Fibroblast of the aortic adventitia (primary cell): Measurements from ENCODE around the gene GRB2. TPM values are rescaled to one million over a fixed set of nuclear protein-coding genes. Genes with fewer than 3 reads are reported as not detected.
"Not testable (repeated sequence)": the region's sequence is repeated elsewhere in the genome, so short reads cannot be mapped to it uniquely, and the experiment has no call there.

Source experiments
- DNase-seq: peaks from one replicate; pipeline ENCODE4 v3.0.0-alpha.2; 2010; ENCODE audit warnings: low read depth
- H3K4me3 ChIP-seq: 2 replicates; pipeline ENCODE4 v1.5.1; 2011; ENCODE audit warnings: low read depth, mild to moderate bottlenecking, control low read depth, low read length, moderate library complexity
- total RNA-seq: library from RNA; depleted of rRNA; stranded (reverse); fragments of >200 nt; gene quantifications from 2 replicates; pipeline ENCODE4 v1.2.3, GENCODE V29; 2012; ENCODE audit warnings: low replicate concordance
- TF ChIP-seq, protein P1 (sequence below): IDR thresholded peaks from 2 replicates; pipeline ENCODE4 v1.5.1; 2011; ENCODE audit warnings: mild to moderate bottlenecking, low read length, control low read depth, inconsistent platforms; ENCODE audit not compliant: insufficient read depth

Gene GRB2
- total RNA-seq, 1 donor: 57.6 TPM

DNA sequence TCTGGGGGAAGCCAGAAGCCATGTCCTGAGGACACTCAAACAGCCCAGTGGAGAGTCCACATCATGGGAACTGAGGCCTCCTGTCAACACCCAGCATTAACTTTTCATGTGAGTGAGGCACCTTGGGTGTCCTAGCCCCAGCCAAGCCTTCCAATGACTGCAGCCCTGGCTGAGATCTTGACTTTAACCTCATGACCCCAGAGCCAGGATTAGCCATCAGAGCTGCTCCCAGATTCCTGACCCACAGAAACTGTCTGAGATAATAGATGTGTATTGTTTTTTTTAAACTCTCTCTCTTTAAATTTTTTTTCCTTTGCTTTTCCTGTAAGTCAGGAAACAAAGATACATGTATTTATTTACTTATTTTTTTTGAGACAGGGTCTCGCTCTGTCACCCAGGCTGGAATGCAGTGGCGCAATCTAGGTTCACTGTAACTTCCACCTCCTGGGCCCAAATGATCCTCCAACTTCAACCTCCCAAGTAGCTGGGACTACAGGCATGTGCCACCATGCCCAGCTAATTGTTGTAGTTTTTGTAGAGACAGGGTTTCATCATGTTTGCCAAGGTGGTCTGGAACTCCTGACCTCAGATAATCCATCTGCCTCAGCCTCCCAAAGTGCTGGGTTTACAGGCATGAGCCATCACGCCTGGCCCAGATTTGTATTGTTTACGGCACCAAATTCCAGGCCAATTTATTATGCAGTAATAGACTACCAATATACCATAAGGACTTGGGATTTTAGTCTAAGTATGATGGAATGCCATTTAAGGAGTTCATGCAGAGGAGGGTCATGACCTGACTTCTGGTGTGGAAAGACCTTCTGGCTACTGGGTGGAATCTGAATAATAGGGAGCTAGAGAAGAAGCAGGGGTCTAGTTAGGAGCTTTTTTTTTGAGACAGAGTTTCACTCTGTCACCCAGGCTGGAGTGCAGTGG lies 37.0 kb upstream of the GRB2 start:
- TF ChIP-seq, protein P1, sequence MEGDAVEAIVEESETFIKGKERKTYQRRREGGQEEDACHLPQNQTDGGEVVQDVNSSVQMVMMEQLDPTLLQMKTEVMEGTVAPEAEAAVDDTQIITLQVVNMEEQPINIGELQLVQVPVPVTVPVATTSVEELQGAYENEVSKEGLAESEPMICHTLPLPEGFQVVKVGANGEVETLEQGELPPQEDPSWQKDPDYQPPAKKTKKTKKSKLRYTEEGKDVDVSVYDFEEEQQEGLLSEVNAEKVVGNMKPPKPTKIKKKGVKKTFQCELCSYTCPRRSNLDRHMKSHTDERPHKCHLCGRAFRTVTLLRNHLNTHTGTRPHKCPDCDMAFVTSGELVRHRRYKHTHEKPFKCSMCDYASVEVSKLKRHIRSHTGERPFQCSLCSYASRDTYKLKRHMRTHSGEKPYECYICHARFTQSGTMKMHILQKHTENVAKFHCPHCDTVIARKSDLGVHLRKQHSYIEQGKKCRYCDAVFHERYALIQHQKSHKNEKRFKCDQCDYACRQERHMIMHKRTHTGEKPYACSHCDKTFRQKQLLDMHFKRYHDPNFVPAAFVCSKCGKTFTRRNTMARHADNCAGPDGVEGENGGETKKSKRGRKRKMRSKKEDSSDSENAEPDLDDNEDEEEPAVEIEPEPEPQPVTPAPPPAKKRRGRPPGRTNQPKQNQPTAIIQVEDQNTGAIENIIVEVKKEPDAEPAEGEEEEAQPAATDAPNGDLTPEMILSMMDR: no peak
- no peak for DNase-seq
- no peak overlapping the region for H3K4me3 ChIP-seq

DNA sequence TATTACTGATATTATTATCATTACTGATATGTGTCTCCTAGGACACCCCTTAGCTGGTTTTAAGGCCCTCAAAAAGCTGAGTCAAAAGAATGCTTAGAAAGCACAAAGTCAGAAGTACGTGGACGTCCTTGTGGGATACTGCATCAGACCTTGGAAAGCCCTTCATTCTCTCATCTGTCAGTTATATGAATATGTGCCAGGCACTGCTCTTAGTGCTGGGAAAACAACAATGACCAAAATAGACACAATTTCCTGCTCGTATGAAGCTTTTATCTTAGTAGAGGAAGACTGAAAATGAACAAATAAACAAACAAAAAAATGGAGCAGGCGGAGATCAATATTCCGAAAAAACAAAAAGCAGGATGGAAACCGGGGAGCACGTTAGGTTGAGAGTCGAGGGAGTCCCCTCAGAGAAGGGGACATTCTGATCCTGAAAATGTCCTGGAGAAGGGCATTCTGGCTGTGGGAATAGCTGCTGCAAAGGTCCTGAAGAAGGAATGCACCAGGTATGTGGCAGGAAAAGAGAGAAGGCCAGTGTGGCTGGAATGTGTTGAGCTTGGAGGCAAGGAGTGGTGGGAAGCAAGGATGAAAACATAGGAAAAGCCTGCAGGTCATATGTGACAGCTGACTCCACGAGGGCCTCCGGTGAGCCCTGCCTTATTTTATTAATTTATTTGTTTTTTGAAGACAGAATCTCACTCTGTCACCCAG lies 35.4 kb upstream of the GRB2 start:
- peak; percentile 36 for DNase-seq
- H3K4me3 ChIP-seq: no peak overlapping the region
- TF ChIP-seq, protein P1: no peak

DNA sequence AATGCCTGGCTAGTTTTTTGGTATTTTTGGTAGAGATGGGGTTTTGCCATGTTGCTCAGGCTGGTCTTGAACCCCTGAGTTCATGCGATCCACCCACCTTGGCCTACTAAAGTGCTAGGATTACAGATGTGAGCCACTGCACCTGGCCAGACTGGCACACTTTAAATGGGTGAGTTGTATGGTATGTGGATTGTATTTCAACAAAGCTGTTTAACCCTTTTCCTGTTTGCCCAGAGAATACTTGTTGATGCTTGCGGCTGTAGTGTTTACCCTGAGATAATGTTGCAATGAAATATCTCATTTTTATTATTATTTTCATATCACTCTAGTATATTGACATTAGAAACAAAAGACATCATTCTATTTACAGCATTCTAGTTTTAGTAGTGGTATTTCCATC lies 33.8 kb upstream of the GRB2 start:
- TF ChIP-seq, protein P1: no peak
- no peak for DNase-seq

DNA sequence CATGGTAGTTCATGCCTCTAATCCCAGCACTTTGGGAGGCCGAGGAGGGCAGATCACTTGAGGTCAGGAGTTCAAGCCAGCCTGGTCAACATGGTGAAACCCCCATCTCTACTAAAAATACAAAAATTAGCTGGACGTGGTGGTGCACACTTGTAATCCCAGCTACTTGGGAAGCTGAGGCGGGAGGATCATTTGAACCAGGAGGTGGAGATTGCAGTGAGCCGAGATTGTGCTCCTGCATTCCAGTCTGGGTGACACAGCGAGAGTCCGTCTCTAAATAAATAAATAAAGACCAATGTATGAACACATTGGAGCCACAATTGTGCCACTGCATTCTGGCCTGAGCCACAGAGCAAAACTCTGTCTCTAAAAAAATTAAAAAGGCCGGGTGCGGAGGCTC lies 31.9 kb upstream of the GRB2 start:
- not testable (repeated sequence) for DNase-seq, H3K4me3 ChIP-seq

More for the DNA sequence above, 33.8 kb upstream of the GRB2 start:
- H3K4me3 ChIP-seq: no peak overlapping the region

DNA sequence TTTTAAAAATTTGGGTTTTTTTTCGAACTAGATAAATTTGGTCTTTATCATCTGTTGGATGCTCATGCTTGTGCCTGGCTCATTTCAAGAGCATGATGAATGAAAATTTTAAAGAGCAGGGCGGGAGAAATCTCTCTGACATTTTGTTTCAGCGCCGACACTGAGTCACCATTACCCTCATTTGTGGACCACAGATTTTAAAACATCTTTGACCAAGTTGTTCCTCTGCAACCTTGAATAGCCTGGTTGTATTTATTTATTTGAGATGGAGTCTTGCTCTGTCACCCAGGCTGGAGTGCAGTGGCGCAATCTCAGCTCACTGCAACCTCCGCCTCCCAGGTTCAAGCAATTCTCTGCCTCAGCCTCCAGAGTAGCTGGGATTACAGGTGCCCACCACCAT lies 29.0 kb upstream of the GRB2 start:
- DNase-seq: not testable (repeated sequence)

DNA sequence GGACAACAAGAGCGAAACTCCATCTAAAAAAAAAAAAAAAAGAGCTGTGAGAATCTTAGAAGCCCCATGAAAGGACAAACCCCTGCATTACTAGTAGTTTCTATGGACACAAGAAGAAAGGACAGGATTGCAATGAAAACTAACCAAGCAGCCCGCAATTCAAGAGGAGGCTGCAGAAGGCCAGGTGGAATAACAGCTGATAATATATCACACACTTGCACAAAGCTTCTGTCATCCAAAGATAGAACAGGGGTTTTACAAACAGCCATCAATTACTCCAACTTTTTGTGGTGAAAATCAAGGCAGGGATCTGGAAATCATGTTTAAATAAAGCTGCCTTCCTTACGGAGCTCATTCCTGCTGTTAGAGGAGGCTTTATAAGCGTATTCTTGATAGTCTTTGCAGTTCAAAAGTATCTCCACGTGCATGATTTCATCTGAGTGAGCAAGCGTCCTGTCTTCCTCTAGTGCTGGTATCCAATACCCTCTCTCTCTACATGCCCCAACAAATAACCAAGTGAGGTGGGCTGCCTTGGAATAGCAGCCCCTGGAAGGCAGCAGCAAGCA lies 27.8 kb upstream of the GRB2 start:
- no peak for DNase-seq
- TF ChIP-seq, protein P1: no peak
- no peak overlapping the region for H3K4me3 ChIP-seq

More for the DNA sequence above, 29.0 kb upstream of the GRB2 start:
- H3K4me3 ChIP-seq: not testable (repeated sequence)

DNA sequence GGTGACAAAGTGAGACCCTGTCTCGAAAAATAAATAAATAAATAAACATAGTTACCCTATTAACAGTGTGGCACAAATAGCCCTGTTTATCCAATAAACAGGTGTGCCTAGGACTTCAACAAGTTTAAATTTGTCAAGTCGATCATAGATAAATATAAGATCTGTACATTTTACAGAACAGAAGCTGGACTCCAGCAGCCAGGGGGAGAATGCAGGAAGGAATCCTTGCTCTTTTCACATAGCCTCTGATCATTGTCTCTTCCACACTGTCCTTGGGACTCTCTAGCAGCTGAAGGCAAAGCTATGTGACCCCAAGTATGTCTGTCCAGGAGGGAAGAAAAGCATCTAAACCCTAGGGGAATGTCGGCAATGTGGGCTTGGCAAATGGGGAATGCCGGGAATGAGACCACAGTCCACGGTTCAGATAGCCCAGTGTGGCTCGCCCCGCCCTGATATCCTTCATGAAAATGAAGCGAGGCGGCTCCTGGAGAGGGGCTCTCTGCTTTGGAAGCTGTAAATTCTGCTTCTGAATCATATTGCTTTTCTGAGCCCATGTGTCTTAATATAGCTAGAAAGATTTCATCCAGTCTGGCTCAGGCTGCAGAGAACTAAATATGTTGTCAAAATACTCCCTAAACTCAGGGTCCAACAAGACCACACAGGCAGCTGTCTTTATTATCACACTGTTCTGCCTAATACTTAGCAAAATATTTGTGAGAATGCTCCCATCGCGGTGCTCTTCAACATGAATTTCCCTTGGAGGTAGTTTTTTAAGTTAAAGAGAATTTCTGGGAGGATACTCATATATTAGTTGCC lies 24.9 kb upstream of the GRB2 start:
- no peak overlapping the region for H3K4me3 ChIP-seq
- TF ChIP-seq, protein P1: no peak
- peak; percentile 60 for DNase-seq
